Loucy (cell line): ENCODE results near the gene ATAD2B.

Experiments used
- H2AFZ ChIP-seq: fragments of 200-600 bp; sonication (generic); 2 replicates; pipeline ENCODE4 v1.6.0; 2016; ENCODE audit warnings: antibody characterized with exemption, mild to moderate bottlenecking, low read length, moderate library complexity
- H3F3A ChIP-seq: fragments of 200-600 bp; 2 replicates; pipeline ENCODE4 v1.6.0; 2016; ENCODE audit warnings: antibody characterized with exemption, low read depth, mild to moderate bottlenecking
- H3K27me3 ChIP-seq: fragments of 200-600 bp; sonication (generic); 2 replicates; pipeline ENCODE4 v1.6.1; 2014; ENCODE audit warnings: low read length, mild to moderate bottlenecking; ENCODE audit not compliant: insufficient read depth, poor library complexity, severe bottlenecking
- H3K36me3 ChIP-seq: fragments of 200-600 bp; sonication (generic); 2 replicates; pipeline ENCODE4 v1.6.1; 2016; ENCODE audit warnings: low read length; ENCODE audit not compliant: insufficient read depth
- H3K4me1 ChIP-seq: fragments of 200-600 bp; sonication (generic); 2 replicates; pipeline ENCODE4 v1.5.1; 2014; ENCODE audit warnings: low read length, mild to moderate bottlenecking; ENCODE audit not compliant: insufficient read depth, poor library complexity, severe bottlenecking
- H3K4me2 ChIP-seq: fragments of 200-600 bp; sonication (generic); 2 replicates; pipeline ENCODE4 v1.6.0; 2014; ENCODE audit warnings: antibody characterized with exemption, low read length, low read depth, mild to moderate bottlenecking; ENCODE audit not compliant: poor library complexity, severe bottlenecking
- H3K4me3 ChIP-seq: fragments of 200-600 bp; sonication (generic); 2 replicates; pipeline ENCODE4 v1.5.1; 2014; ENCODE audit warnings: low read length, mild to moderate bottlenecking, mixed read lengths; ENCODE audit not compliant: poor library complexity, severe bottlenecking
- H3K79me2 ChIP-seq: fragments of 200-600 bp; sonication (generic); 2 replicates; pipeline ENCODE4 v1.6.1; 2014; ENCODE audit warnings: low read length; ENCODE audit not compliant: insufficient read depth
- H3K9ac ChIP-seq: fragments of 200-600 bp; sonication (generic); 2 replicates; pipeline ENCODE4 v1.6.0; 2014; ENCODE audit warnings: mild to moderate bottlenecking, low read depth, low read length, moderate library complexity; ENCODE audit not compliant: poor library complexity, severe bottlenecking
- H3K9me2 ChIP-seq: fragments of 200-600 bp; sonication (generic); replicated peaks from 2 replicates; pipeline ENCODE4 v1.6.1; 2016; ENCODE audit warnings: low read depth, low read length, mixed read lengths
- H3K9me3 ChIP-seq: fragments of 200-600 bp; sonication (generic); 2 replicates; pipeline ENCODE4 v1.6.1; 2014; ENCODE audit warnings: mild to moderate bottlenecking, antibody characterized with exemption, low read length, low read depth; ENCODE audit not compliant: insufficient read depth
- H4K20me1 ChIP-seq: fragments of 200-600 bp; sonication (generic); 2 replicates; pipeline ENCODE4 v1.6.0; 2014; ENCODE audit warnings: antibody characterized with exemption, low read length, mild to moderate bottlenecking; ENCODE audit not compliant: insufficient read depth, poor library complexity, severe bottlenecking
- CTCF ChIP-seq: fragments of 200-600 bp; sonication (generic); conservative IDR thresholded peaks from 2 replicates; pipeline ENCODE4 v1.5.1; 2014; ENCODE audit warnings: mild to moderate bottlenecking, antibody characterized with exemption, low read length
- EZH2phosphoT487 ChIP-seq: fragments of 200-600 bp; IDR thresholded peaks from 2 replicates; pipeline ENCODE4 v1.6.1; 2018; ENCODE audit warnings: antibody characterized with exemption, mild to moderate bottlenecking, moderate library complexity, borderline replicate concordance

The ATAD2B gene

GRCh38 chr2:23718931-23719700 lies 207.8 kb downstream of the ATAD2B start:
- H3K79me2 ChIP-seq = no peaks in the 10 kb centered on the region
- H3K9me2 ChIP-seq = no peaks in the 10 kb centered on the region
- no peak overlapping the region for H2AFZ ChIP-seq
- no peak overlapping the region for H3K9ac ChIP-seq
- H3K4me1 ChIP-seq = no peaks in the 10 kb centered on the region
- H3K4me2 ChIP-seq = no peak overlapping the region
- no peak overlapping the region for H3K4me3 ChIP-seq
- no peaks in the 10 kb centered on the region for H3F3A ChIP-seq
- no peak for TF ChIP-seq EZH2phosphoT487
- no peak for TF ChIP-seq CTCF
- H3K9me3 ChIP-seq = peaks cover 16% of the 10 kb centered on the region; the same call in 1 of the 2 replicates
- H3K27me3 ChIP-seq = no peaks in the 10 kb centered on the region
- H4K20me1 ChIP-seq = no peaks in the 10 kb centered on the region
- H3K36me3 ChIP-seq = 0 out of 2 replicates have a peak, but pooled peaks cover 3% of the 10 kb centered on the region

- Histone ChIP-seq H3F3A (no peaks in the 10 kb centered on the region), H3K9me3 (no peaks in the 10 kb centered on the region), H3K9ac (no peak overlapping the region), H3K79me2 (no peaks in the 10 kb centered on the region), H3K4me2 (no peak overlapping the region), H4K20me1 (no peaks in the 10 kb centered on the region), H2AFZ (no peak overlapping the region), H3K4me1 (no peaks in the 10 kb centered on the region), H3K36me3 (no peaks in the 10 kb centered on the region), H3K27me3 (no peaks in the 10 kb centered on the region), H3K4me3 (no peak overlapping the region), H3K9me2 (no peaks in the 10 kb centered on the region)
- no peak for TF ChIP-seq EZH2phosphoT487
- no peak for TF ChIP-seq CTCF
Measured at GRCh38 chr2:23713351-23713750, 213.6 kb downstream of the ATAD2B start.

GRCh38 chr2:23712756-23713151 lies 214.2 kb downstream of the ATAD2B start:
- Histone ChIP-seq H3K4me3 (no peak overlapping the region), H4K20me1 (no peaks in the 10 kb centered on the region), H3K4me2 (no peak overlapping the region), H3K9me2 (no peaks in the 10 kb centered on the region), H3K27me3 (no peaks in the 10 kb centered on the region), H2AFZ (no peak overlapping the region), H3K79me2 (no peaks in the 10 kb centered on the region), H3K36me3 (no peaks in the 10 kb centered on the region), H3K9ac (no peak overlapping the region), H3K4me1 (no peaks in the 10 kb centered on the region), H3K9me3 (no peaks in the 10 kb centered on the region), H3F3A (no peaks in the 10 kb centered on the region)
- TF ChIP-seq EZH2phosphoT487 (no peak), CTCF (no peak)
